Stomach (tissue), 4 donors: ENCODE data around the gene RNF113A.

Experiments
- EP300 ChIP-seq: sonication (generic); formaldehyde crosslinking; IDR thresholded peaks from one replicate; pipeline ENCODE4 v1.6.1; 2017; ENCODE audit warnings: antibody characterized with exemption
- POLR2A ChIP-seq, 4 donors: fragments of 450-650 bp; IDR thresholded peaks; one replicate each; pipeline ENCODE4 v1.6.1; 2016; ENCODE audit warnings: antibody characterized with exemption in 4 of 4, control low read depth in 2 of 4, mild to moderate bottlenecking in 1 of 4, moderate library complexity in 1 of 4
- POLR2AphosphoS5 ChIP-seq, 3 donors: sonication (generic); formaldehyde crosslinking; IDR thresholded peaks; one replicate each; pipeline ENCODE4 v1.6.1; 2016; ENCODE audit warnings: antibody characterized with exemption in 3 of 3
- TF ChIP-seq, protein P1 (sequence below), 7 experiments: fragments of 450-650 bp in 4 of 7; fragments of 200-600 bp in 3 of 7; sonication (generic) in 3 of 7; IDR thresholded peaks; one replicate each; pipeline ENCODE4 v1.5.1; 2016 to 2019; ENCODE audit warnings: antibody characterized with exemption in 7 of 7, control low read depth in 2 of 7, mild to moderate bottlenecking in 1 of 7

DNA sequence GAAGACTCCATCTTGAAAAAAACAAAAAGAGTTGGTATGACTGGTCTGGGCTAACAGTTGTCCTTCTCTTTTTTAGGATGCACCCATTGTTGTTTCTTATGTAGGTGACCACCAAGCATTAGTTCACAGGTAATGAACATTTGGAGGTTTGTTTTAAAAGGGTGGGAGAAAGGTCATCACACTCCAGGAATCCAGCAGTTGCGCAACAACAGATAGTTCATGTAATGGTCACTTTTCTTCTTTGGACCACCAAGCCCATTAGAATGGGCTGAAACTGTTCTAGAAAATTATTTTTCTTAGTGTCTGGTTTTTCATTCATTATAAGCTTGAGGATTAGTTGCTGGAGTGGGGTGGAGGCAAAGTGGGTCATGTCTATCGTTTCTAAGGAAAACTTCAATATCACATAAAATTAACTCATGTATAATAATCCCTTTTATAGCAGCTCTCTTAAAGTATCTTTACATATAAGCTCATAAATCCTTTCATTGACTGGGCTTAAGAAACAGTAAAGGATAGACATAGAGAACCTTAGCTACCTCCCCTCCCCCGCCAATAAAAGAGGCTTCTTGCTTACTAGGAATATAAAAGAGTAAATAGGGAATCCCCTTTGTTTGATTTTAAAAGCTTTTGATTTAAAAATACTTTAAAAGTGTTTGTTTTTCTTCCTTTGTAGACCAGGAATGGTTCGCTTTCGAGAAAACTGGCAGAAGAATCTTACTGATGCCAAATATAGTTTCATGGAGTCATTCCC lies 48.5 kb upstream of the RNF113A start:
- TF ChIP-seq EP300 (no peak), POLR2AphosphoS5 (IDR thresholded peaks at IDR 0.05) (no peak), POLR2A (IDR thresholded peaks at IDR 0.05) (no peak)
- TF ChIP-seq, protein P1, sequence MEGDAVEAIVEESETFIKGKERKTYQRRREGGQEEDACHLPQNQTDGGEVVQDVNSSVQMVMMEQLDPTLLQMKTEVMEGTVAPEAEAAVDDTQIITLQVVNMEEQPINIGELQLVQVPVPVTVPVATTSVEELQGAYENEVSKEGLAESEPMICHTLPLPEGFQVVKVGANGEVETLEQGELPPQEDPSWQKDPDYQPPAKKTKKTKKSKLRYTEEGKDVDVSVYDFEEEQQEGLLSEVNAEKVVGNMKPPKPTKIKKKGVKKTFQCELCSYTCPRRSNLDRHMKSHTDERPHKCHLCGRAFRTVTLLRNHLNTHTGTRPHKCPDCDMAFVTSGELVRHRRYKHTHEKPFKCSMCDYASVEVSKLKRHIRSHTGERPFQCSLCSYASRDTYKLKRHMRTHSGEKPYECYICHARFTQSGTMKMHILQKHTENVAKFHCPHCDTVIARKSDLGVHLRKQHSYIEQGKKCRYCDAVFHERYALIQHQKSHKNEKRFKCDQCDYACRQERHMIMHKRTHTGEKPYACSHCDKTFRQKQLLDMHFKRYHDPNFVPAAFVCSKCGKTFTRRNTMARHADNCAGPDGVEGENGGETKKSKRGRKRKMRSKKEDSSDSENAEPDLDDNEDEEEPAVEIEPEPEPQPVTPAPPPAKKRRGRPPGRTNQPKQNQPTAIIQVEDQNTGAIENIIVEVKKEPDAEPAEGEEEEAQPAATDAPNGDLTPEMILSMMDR (IDR thresholded peaks at IDR 0.05) = no peak
